Measurements from ENCODE around the gene PRKCE.

DNA sequence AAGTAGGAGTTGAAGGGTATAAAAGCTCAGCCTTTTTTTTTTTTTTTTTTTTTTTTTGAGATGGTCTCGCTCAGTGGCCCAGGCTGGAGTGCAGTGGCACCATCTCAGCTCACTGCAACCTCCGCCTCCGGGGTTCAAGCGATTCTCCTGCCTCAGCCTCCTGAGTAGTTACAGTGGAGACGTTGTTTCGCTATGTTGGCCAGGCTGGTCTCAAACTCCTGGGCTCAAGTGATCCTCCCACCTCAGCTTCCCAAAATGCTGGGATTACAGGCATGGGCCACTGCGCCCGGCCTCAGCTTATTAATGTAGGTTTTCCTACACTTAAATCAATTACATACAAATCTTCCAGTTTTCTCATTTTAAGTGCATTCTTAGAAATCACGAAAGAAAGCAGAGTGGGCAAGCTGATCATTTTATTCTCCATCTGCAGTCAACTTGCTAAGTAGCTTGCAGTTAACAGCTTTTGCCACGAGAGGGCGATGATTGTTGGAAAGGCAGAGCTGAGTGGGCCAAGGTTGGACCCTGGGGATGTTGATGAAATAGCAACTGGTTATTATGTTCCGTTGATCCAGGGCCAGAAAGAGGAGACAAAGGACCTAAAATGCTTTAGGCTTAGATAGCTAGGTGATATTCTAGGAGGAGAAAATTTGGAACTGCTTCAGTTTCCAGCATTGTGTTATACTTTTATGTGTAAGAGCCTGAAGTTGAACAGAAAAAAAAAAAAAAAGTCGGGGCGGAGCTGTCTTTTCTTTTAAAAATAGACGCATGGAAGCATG is 411.4 kb downstream of the PRKCE start:
- TF ChIP-seq, protein P1, sequence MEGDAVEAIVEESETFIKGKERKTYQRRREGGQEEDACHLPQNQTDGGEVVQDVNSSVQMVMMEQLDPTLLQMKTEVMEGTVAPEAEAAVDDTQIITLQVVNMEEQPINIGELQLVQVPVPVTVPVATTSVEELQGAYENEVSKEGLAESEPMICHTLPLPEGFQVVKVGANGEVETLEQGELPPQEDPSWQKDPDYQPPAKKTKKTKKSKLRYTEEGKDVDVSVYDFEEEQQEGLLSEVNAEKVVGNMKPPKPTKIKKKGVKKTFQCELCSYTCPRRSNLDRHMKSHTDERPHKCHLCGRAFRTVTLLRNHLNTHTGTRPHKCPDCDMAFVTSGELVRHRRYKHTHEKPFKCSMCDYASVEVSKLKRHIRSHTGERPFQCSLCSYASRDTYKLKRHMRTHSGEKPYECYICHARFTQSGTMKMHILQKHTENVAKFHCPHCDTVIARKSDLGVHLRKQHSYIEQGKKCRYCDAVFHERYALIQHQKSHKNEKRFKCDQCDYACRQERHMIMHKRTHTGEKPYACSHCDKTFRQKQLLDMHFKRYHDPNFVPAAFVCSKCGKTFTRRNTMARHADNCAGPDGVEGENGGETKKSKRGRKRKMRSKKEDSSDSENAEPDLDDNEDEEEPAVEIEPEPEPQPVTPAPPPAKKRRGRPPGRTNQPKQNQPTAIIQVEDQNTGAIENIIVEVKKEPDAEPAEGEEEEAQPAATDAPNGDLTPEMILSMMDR (IDR thresholded peaks at IDR 0.05; ENCODE audit: low read depth, low read length, missing input control) = peak; percentile 81
- TF ChIP-seq, protein P2, sequence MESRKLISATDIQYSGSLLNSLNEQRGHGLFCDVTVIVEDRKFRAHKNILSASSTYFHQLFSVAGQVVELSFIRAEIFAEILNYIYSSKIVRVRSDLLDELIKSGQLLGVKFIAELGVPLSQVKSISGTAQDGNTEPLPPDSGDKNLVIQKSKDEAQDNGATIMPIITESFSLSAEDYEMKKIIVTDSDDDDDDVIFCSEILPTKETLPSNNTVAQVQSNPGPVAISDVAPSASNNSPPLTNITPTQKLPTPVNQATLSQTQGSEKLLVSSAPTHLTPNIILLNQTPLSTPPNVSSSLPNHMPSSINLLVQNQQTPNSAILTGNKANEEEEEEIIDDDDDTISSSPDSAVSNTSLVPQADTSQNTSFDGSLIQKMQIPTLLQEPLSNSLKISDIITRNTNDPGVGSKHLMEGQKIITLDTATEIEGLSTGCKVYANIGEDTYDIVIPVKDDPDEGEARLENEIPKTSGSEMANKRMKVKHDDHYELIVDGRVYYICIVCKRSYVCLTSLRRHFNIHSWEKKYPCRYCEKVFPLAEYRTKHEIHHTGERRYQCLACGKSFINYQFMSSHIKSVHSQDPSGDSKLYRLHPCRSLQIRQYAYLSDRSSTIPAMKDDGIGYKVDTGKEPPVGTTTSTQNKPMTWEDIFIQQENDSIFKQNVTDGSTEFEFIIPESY (IDR thresholded peaks at IDR 0.05) = no peak
- TF ChIP-seq, protein P3, sequence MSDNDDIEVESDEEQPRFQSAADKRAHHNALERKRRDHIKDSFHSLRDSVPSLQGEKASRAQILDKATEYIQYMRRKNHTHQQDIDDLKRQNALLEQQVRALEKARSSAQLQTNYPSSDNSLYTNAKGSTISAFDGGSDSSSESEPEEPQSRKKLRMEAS (IDR thresholded peaks at IDR 0.05) = peak; percentile 26
- TF ChIP-seq RAD21 (IDR thresholded peaks at IDR 0.05) (peak; percentile 87 to 97), HNF4G (IDR thresholded peaks at IDR 0.05) (peak; percentile 18), GABPA (IDR thresholded peaks at IDR 0.05 in 1 of 2, conservative IDR thresholded peaks at IDR 0.05 in 1 of 2) (no peak), YY1 (IDR thresholded peaks at IDR 0.05) (no peak), SP1 (IDR thresholded peaks at IDR 0.05) (no peak)
- TF ChIP-seq, protein P4, sequence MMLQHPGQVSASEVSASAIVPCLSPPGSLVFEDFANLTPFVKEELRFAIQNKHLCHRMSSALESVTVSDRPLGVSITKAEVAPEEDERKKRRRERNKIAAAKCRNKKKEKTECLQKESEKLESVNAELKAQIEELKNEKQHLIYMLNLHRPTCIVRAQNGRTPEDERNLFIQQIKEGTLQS (IDR thresholded peaks at IDR 0.05) = no peak

All from liver (tissue), 3 donors.